Dermis microvascular lymphatic vessel endothelial cell (primary cell): ENCODE measurements around the gene THSD7B. TPM values are rescaled to one million over a fixed set of nuclear protein-coding genes. Genes with fewer than 3 reads are reported as not detected.

Source experiments
- DNase-seq, 2 donors: peaks; one replicate each; pipeline versions ENCODE4 v3.0.0 to v3.0.0-alpha.2; 2010; ENCODE audit warnings: low read depth in 2 of 2
- total RNA-seq: library from RNA; depleted of rRNA; stranded (reverse); fragments of >200 nt; gene quantifications from 2 replicates; pipeline ENCODE4 v1.2.1, GENCODE V29; 2014

The THSD7B gene
- total RNA-seq, 1 donor from 2014 or later, result not detected

- no peak for DNase-seq
Measured at GRCh38 chr2:137151731-137152130, 386.4 kb downstream of the THSD7B start.

- no peak for DNase-seq
Measured at GRCh38 chr2:137154946-137155345, 389.6 kb downstream of the THSD7B start.

- no peak for DNase-seq
Measured at GRCh38 chr2:137155356-137156104, 390.2 kb downstream of the THSD7B start.

DNA sequence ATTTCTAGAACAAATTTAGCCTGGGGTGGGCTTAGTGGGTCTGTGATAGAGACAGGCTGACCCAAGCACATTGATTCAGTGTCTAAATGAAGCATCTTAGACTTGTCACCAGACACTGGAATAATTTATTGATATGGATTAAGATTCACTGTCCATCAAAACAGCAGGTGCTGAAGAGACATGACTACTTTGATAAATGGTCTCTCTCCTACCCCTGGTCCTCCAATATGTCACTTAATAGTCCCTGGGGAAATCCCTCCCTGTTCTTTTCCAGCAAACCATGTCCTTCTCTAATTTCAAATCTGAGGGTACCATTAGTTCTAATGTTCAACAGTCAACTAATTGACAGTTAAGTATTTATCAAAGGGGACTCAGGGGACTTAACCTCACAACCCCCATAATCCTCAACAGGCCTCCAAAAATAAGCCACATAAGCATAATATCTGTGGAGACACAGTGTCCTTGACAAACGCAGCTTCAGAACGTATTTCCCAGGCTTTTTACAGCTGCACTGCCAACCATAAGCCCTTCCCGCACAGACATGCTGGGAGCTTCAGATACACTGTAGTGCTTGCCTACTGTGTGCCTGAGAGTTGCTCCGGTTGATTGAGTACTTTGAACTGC lies 391.0 kb downstream of the THSD7B start:
- DNase-seq, result no peak

DNA sequence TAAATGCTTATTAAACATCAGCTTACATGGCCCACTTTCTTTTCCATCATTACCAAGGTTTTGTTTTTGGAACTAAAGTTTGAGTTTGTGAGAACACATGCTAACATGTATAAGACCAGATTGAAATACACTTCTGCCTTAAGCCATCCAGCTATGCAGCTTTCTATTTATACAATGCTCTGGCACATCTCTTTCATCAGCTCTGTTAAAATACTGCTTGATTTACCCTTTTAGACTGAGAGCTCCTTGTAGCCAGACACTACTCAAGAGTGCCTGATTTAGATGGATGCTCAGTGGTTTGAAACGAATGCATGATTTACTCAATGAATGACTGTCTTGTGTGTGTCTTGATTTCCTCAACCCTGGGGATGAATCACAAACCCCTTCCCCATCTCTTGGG lies 392.5 kb downstream of the THSD7B start:
- no peak for DNase-seq

GRCh38 chr2:137161250-137161649 lies 395.9 kb downstream of the THSD7B start:
- no peak for DNase-seq

DNA sequence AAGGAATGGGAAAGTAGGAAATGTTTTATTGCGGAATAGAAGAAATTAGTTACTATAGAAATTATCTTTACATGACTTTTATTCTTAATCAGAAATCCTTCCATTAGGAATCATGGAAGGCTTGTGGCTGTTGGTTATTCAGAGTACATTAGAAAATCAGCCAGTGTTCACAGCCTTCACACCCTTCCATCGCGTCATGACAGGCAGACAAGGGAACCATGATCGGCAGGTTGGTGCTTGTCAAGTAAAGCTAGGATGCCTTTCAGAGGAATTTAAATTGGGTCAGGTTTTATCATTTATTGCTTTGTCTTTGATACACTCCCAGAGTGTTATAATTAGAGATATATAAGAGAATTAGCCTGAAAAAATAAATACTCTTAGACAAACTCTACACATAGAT lies 400.6 kb downstream of the THSD7B start:
- DNase-seq, result no peak

- no peak for DNase-seq
Measured at GRCh38 chr2:137167651-137168050, 402.3 kb downstream of the THSD7B start.

- DNase-seq, result no peak
Measured at GRCh38 chr2:137168552-137168951, 403.2 kb downstream of the THSD7B start.

DNA sequence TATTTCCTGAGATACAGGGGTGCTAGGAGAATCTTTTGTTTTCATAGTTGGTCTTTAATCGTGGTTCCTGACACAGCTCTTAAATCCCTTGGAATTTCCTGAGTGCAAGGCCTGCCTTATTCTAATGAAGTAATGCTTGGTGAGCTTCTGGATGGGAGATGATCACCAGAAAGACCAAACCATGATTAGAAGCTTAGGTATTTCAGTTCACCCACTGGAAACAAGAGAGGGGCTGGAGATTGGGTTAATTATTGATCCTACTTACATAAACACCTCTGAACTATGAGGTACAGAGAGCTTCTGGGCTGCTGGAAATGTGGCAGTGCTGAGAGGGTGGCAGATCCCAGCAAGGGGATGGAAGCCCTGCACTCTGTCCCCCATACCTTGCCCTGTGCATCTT lies 406.8 kb downstream of the THSD7B start:
- no peak for DNase-seq

- no peak for DNase-seq
Measured at GRCh38 chr2:137173463-137173862, 408.1 kb downstream of the THSD7B start.

- DNase-seq, result no peak
Measured at GRCh38 chr2:137175246-137175645, 409.9 kb downstream of the THSD7B start.

- no peak for DNase-seq
Measured at GRCh38 chr2:137178951-137179377, 413.6 kb downstream of the THSD7B start.

DNA sequence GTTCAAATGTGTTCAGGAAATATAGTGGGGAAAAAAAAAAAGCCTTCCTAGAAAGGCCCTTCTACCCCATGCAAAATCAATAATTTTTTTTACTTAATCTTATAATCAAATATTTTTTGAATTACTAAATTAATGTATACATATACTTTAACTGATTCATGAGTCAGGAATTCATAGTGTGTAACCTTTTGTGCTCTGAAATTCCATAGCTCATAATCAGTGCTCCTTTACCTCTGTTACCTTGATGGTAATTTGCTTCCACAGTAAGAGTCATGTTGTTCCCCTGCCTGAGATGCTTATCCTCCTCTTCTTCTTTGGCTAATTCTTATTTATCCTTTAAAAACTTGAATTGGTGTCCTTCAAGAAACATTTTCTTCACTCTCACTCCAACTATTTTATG lies 414.2 kb downstream of the THSD7B start:
- no peak for DNase-seq

- DNase-seq, result no peak
Measured at GRCh38 chr2:137180012-137180411, 414.7 kb downstream of the THSD7B start.

DNA sequence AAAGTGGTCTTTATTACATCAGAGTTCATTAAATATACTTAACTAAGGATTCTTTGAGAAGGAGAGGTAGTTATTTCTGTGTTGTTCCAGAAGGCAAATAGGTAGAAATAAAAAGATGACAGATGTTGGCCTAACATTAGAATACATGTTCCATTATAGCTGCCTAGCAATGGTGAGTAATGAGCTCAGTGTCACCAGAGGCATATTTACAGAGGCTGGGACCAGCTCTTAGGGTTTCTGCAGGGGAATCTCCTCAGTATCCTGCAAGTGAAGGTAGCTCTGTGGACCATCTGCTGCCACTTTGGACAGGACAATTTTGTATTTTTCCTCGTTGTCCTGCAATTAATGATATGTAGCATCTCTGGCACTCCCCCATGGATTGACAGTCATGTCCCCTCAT lies 416.0 kb downstream of the THSD7B start:
- DNase-seq, result no peak

DNA sequence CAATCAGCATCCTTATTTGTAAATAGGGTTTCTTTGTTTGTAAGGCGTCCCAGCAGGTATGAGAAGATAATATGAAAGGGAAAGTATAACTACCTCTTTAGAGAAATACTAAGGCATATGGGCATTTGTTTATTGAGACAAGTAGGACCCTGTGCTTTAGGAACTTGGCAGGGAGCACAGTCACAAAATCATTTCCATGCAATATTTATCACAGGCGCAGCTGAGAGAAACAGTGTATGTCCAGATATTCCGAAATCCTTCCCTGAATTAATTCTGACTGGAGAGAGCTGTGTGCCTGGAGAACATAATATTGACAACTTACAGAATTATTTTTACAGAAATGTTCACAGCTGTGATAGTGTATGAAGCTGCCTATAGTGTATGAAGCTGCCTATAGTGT lies 416.7 kb downstream of the THSD7B start:
- DNase-seq, result no peak

DNA sequence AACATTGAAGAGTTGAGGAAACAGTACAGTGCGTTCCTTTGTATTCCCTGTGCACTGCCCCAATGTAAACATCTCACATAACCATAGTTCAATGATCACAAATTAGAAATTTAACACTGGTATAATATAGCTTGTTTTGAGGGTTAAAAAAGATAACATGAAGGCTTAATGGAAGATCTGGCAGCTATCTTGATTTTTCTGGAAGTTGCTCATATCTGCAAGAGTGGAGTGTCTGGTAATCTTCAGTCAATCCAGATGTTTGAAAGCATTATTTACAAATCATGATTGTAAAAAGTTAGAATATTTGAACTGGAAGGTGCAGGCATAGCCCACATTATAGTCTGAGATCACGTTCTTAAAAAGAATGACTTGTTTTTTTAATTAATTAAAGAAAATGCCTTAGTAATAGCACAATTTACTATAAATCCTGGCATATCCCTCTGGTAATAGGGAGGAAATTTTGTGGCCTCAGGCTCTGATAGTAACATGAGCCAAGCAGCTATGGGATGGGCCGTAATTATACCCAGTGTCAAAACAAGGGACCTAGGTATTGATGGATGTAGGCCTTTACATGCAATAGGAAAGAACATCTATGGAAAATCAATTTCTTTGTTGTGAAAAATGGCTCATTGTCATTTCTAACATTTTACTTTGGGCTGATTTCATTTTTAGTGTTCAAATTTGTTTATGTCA lies 418.0 kb downstream of the THSD7B start:
- DNase-seq, result no peak

GRCh38 chr2:137185378-137186078 lies 420.2 kb downstream of the THSD7B start:
- no peak for DNase-seq

GRCh38 chr2:137187216-137187615 lies 421.9 kb downstream of the THSD7B start:
- DNase-seq, result no peak

- DNase-seq, result no peak
Measured at GRCh38 chr2:137190411-137191195, 425.3 kb downstream of the THSD7B start.
